ENCODE results near the gene UBR4.

DNA sequence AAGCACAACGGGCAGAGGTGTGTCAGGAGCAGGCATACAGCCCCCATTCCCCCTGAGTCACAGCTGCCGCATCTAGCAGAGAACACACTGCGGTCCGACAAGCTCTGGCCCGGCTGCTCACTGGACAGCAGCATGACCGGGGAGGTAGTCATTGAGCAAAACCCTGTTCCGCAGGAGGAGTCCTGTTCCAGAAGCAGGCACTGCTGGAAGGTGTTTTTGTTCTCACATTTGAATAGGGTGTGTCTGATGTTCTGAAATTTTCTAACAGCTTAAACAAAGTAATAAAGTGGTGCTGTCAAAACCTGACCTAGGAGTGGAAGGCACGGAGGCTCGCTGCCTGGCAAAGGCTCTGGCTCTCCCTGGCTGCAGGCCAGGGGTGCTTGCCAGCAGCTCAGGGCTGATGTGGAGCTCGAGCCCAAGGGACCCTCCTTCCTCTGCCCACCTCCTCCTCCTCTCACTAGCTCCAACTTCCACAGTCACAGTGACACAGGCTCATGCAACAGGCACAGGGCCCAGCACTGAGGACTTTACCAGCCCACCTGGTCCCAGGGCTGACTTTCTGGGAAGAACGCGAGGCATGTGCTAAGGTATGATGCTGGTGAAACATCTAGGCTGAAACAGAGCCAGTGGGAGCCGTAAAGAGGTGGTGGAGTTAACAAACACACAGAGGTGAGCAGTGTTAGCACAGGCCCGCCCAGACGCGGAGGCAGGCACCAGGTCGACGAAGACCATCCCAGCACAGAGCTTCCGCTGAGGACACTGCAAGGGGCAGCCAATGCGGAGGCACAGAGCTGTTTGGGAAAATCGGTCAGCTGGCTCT is 135.0 kb downstream of the UBR4 start:
- no peak for TF ChIP-seq CEBPB (IDR thresholded peaks at IDR 0.05)
- TF ChIP-seq NFIC (IDR thresholded peaks at IDR 0.05) = no peak
- no peak for TF ChIP-seq FOXM1 (IDR thresholded peaks at IDR 0.05; ENCODE audit: borderline replicate concordance, low read depth)
- TF ChIP-seq TEAD4 (IDR thresholded peaks at IDR 0.05) = no peak
- TF ChIP-seq, protein P1, sequence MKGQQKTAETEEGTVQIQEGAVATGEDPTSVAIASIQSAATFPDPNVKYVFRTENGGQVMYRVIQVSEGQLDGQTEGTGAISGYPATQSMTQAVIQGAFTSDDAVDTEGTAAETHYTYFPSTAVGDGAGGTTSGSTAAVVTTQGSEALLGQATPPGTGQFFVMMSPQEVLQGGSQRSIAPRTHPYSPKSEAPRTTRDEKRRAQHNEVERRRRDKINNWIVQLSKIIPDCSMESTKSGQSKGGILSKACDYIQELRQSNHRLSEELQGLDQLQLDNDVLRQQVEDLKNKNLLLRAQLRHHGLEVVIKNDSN (IDR thresholded peaks at IDR 0.05) = no peak
- TF ChIP-seq TCF12 (IDR thresholded peaks at IDR 0.05; ENCODE audit: low read depth) = no peak
- no peak for TF ChIP-seq CREB1 (IDR thresholded peaks at IDR 0.05; ENCODE audit: low read depth)
- TF ChIP-seq RAD21 (IDR thresholded peaks at IDR 0.05; ENCODE audit: low read depth) = no peak
- TF ChIP-seq YY1 (IDR thresholded peaks at IDR 0.05; ENCODE audit: low read depth) = no peak
- no peak for TF ChIP-seq TAF1 (IDR thresholded peaks at IDR 0.05; ENCODE audit: low read depth)
